GM23338 (cell line): ENCODE measurements around the gene PAX2. TPM values are rescaled to one million over a fixed set of nuclear protein-coding genes. Genes with fewer than 3 reads are reported as not detected.

Source experiments
- ATAC-seq: fragments of 200-7000 bp; cut with Tn5 transposase; 3 replicates; pipeline ENCODE4 v1.9.1; 2020
- DNase-seq: peaks from one replicate; pipeline ENCODE4 v3.0.0-alpha.2; 2015; ENCODE audit warnings: low spot score
- H2AFZ ChIP-seq: fragments of 200-600 bp; sonication (generic); 2 replicates; pipeline ENCODE4 v1.8.0; 2016; ENCODE audit warnings: antibody characterized with exemption, mild to moderate bottlenecking, moderate library complexity
- H3F3A ChIP-seq: fragments of 200-600 bp; sonication (generic); replicated peaks from 2 replicates; pipeline ENCODE4 v1.8.0; 2017; ENCODE audit warnings: antibody characterized with exemption, mixed run types, low read depth
- H3K27ac ChIP-seq: fragments of 200-600 bp; sonication (generic); 2 replicates; pipeline ENCODE4 v1.6.1; 2016; ENCODE audit warnings: low read depth
- H3K27me3 ChIP-seq: fragments of 200-600 bp; sonication (generic); 2 replicates; pipeline ENCODE4 v1.8.0; 2016; ENCODE audit warnings: mild to moderate bottlenecking, mixed run types, moderate library complexity; ENCODE audit not compliant: insufficient read depth
- H3K36me3 ChIP-seq: fragments of 200-600 bp; sonication (generic); 2 replicates; pipeline ENCODE4 v1.8.0; 2016; ENCODE audit warnings: mild to moderate bottlenecking; ENCODE audit not compliant: insufficient read depth
- H3K4me1 ChIP-seq: fragments of 200-600 bp; sonication (generic); 2 replicates; pipeline ENCODE4 v1.8.0; 2016; ENCODE audit warnings: mild to moderate bottlenecking, moderate library complexity; ENCODE audit not compliant: insufficient read depth
- H3K4me2 ChIP-seq: fragments of 200-600 bp; sonication (generic); 2 replicates; pipeline ENCODE4 v1.7.1; 2017; ENCODE audit warnings: mixed run types
- H3K4me3 ChIP-seq: fragments of 200-600 bp; sonication (generic); 2 replicates; pipeline ENCODE4 v1.6.1; 2016; ENCODE audit warnings: mixed run types
- H3K79me2 ChIP-seq: fragments of 200-600 bp; sonication (generic); replicated peaks from 2 replicates; pipeline ENCODE4 v1.8.0; 2017; ENCODE audit warnings: mild to moderate bottlenecking; ENCODE audit not compliant: insufficient read depth
- H3K9me2 ChIP-seq: fragments of 200-600 bp; sonication (generic); 2 replicates; pipeline ENCODE4 v1.8.0; 2017; ENCODE audit not compliant: insufficient read depth
- H4K20me1 ChIP-seq: fragments of 200-600 bp; sonication (generic); replicated peaks from 2 replicates; pipeline ENCODE4 v1.8.0; 2017; ENCODE audit warnings: mild to moderate bottlenecking; ENCODE audit not compliant: insufficient read depth
- H3K27ac Mint-ChIP-seq: 2 replicates; pipeline ENCODE4 v1.8.0; 2020; ENCODE audit warnings: inconsistent platforms, mild to moderate bottlenecking, moderate library complexity, mixed read lengths
- H3K27me3 Mint-ChIP-seq: 3 replicates; pipeline ENCODE4 v1.8.0; 2022; ENCODE audit warnings: low read depth, mild to moderate bottlenecking, moderate library complexity, mixed read lengths, inconsistent platforms; ENCODE audit not compliant: insufficient read depth, poor library complexity
- H3K36me3 Mint-ChIP-seq: 3 replicates; pipeline ENCODE4 v1.8.0; 2021; ENCODE audit warnings: low read depth, mild to moderate bottlenecking, inconsistent platforms, moderate library complexity, mixed read lengths
- H3K4me1 Mint-ChIP-seq: 3 replicates; pipeline ENCODE4 v1.8.0; 2020; ENCODE audit warnings: mild to moderate bottlenecking, inconsistent platforms, mixed read lengths
- H3K4me3 Mint-ChIP-seq: 3 replicates; pipeline ENCODE4 v1.8.0; 2021; ENCODE audit warnings: moderate library complexity, mild to moderate bottlenecking, inconsistent platforms, mixed read lengths
- H3K9me3 Mint-ChIP-seq: 3 replicates; pipeline ENCODE4 v1.8.0; 2020; ENCODE audit warnings: moderate library complexity, mild to moderate bottlenecking, inconsistent platforms, mixed read lengths
- CREB1 ChIP-seq: fragments of 250-450 bp; sonication (Bioruptor Pico); IDR thresholded peaks from 2 replicates; pipeline ENCODE4 v1.5.0; 2020; ENCODE audit warnings: low read depth, mild to moderate bottlenecking, moderate library complexity
- EZH2 ChIP-seq: fragments of 200-600 bp; sonication (generic); IDR thresholded peaks from one replicate; pipeline ENCODE4 v1.8.0; 2017; ENCODE audit warnings: antibody characterized with exemption, mild to moderate bottlenecking, low read depth; ENCODE audit not compliant: unreplicated experiment
- EZH2phosphoT487 ChIP-seq: fragments of 200-600 bp; sonication (generic); IDR thresholded peaks from one replicate; pipeline ENCODE4 v1.8.1; 2018; ENCODE audit warnings: antibody characterized with exemption; ENCODE audit not compliant: unreplicated experiment
- JUNB ChIP-seq: IDR thresholded peaks from one replicate; pipeline ENCODE4 v1.6.1; 2016; ENCODE audit warnings: antibody characterized with exemption; ENCODE audit not compliant: unreplicated experiment
- NANOG ChIP-seq: IDR thresholded peaks from 2 replicates; pipeline ENCODE4 v1.6.1; 2016; ENCODE audit warnings: antibody characterized with exemption, borderline replicate concordance
- POLR2AphosphoS5 ChIP-seq: IDR thresholded peaks from 2 replicates; pipeline ENCODE4 v1.6.1; 2016; ENCODE audit warnings: antibody characterized with exemption, low read depth
- STAT1 ChIP-seq: IDR thresholded peaks from one replicate; pipeline ENCODE4 v1.6.1; 2016; ENCODE audit warnings: antibody characterized with exemption; ENCODE audit not compliant: unreplicated experiment
- ZNF114 ChIP-seq: fragments of 250-450 bp; sonication (Bioruptor Pico); IDR thresholded peaks from 2 replicates; pipeline ENCODE4 v1.5.0; 2020; ENCODE audit warnings: mild to moderate bottlenecking, moderate library complexity
- polyA plus RNA-seq: library from polyadenylated mRNA; unstranded; fragments of >200 nt; fragmentation: Nextera tagmentation; extraction: Ambion mirVana; gene quantifications from 2 replicates; pipeline ENCODE4 v1.2.1, GENCODE V29; 2016
- total RNA-seq: library from RNA; depleted of rRNA; stranded (reverse); fragments of >200 nt; shearing (Covaris generic); gene quantifications from 2 replicates; pipeline ENCODE4 v1.2.3, GENCODE V29; 2014
- TF ChIP-seq, protein P1 (sequence below): IDR thresholded peaks from one replicate; pipeline ENCODE4 v1.6.1; 2018; ENCODE audit warnings: antibody characterized with exemption; ENCODE audit not compliant: unreplicated experiment
- TF ChIP-seq, protein P2 (sequence below): IDR thresholded peaks from 2 replicates; pipeline ENCODE4 v1.6.1; 2016; ENCODE audit warnings: antibody characterized with exemption

PAX2 gene
- total and polyA plus RNA-seq, 2 experiments from 2014 or later = not detected

DNA sequence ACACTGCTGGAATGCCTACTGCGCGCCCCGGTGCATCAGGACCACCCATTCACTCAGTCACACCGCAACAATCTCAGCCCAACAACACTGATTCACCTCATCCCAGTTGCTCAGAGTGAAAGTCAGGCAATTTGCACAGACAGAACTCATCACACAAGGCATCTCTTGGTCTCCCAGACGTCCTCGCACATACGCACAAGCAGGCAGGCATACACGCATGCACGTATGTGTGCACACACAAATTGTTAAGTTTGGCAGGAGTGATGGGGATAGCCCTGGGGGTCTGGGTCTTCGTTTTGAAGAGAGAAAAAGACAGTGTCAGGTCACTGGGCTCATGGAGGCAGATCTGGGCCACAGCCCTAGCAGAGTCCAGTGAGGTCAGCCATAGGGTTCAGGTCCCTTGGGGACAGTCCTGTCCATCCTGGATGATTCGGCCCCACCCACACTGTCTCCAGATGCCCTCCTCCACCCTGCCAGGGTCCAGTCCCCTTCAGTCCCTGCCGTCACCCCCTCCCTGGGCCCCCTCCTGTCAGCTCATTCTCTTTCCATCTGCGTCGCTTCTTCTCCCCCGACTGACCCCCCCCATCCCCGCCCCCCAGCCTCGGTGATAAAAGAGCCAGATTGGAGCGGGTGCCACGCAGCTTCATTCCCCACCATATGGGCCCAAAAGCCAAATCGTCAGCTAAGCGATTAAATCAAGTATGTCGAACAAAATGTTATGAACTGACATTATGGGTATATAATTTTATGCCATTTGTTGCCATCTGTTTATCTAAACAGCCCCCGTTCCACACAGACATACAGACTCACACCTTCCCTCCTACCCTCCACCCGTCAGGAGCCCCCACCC is 118.9 kb downstream of the PAX2 start:
- no peak overlapping the region for H3K27ac ChIP-seq
- H3K27me3 ChIP-seq = peaks cover 42% of the 10 kb centered on the region
- H3K4me1 ChIP-seq = peaks cover 8% of the 10 kb centered on the region; the same call in 1 of the 2 replicates
- no peak for ATAC-seq
- no peaks in the 10 kb centered on the region for H4K20me1 ChIP-seq
- no peaks in the 10 kb centered on the region for H3F3A ChIP-seq
- H3K9me2 ChIP-seq = no peaks in the 10 kb centered on the region
- TF ChIP-seq POLR2AphosphoS5 (no peak), JUNB (no peak), STAT1 (no peak), EZH2phosphoT487 (no peak), EZH2 (no peak), CREB1 (no peak), ZNF114 (CRISPR knock-in tag) (no peak)
- TF ChIP-seq, protein P1, sequence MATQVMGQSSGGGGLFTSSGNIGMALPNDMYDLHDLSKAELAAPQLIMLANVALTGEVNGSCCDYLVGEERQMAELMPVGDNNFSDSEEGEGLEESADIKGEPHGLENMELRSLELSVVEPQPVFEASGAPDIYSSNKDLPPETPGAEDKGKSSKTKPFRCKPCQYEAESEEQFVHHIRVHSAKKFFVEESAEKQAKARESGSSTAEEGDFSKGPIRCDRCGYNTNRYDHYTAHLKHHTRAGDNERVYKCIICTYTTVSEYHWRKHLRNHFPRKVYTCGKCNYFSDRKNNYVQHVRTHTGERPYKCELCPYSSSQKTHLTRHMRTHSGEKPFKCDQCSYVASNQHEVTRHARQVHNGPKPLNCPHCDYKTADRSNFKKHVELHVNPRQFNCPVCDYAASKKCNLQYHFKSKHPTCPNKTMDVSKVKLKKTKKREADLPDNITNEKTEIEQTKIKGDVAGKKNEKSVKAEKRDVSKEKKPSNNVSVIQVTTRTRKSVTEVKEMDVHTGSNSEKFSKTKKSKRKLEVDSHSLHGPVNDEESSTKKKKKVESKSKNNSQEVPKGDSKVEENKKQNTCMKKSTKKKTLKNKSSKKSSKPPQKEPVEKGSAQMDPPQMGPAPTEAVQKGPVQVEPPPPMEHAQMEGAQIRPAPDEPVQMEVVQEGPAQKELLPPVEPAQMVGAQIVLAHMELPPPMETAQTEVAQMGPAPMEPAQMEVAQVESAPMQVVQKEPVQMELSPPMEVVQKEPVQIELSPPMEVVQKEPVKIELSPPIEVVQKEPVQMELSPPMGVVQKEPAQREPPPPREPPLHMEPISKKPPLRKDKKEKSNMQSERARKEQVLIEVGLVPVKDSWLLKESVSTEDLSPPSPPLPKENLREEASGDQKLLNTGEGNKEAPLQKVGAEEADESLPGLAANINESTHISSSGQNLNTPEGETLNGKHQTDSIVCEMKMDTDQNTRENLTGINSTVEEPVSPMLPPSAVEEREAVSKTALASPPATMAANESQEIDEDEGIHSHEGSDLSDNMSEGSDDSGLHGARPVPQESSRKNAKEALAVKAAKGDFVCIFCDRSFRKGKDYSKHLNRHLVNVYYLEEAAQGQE = no peak
- TF ChIP-seq, protein P2, sequence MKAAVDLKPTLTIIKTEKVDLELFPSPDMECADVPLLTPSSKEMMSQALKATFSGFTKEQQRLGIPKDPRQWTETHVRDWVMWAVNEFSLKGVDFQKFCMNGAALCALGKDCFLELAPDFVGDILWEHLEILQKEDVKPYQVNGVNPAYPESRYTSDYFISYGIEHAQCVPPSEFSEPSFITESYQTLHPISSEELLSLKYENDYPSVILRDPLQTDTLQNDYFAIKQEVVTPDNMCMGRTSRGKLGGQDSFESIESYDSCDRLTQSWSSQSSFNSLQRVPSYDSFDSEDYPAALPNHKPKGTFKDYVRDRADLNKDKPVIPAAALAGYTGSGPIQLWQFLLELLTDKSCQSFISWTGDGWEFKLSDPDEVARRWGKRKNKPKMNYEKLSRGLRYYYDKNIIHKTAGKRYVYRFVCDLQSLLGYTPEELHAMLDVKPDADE = no peak
- Mint-ChIP-seq H3K27ac (no peak overlapping the region), H3K4me1 (peaks cover 15% of the 10 kb centered on the region), H3K9me3 (no peaks in the 10 kb centered on the region), H3K4me3 (no peak overlapping the region), H3K36me3 (no peaks in the 10 kb centered on the region), H3K27me3 (peaks cover 36% of the 10 kb centered on the region)
- no peak overlapping the region for H3K4me2 ChIP-seq
- no peak overlapping the region for H3K4me3 ChIP-seq
- H2AFZ ChIP-seq = no peak overlapping the region
- DNase-seq = no peak
- H3K36me3 ChIP-seq = no peaks in the 10 kb centered on the region; the same call in 1 of the 2 replicates
- no peaks in the 10 kb centered on the region for H3K79me2 ChIP-seq

DNA sequence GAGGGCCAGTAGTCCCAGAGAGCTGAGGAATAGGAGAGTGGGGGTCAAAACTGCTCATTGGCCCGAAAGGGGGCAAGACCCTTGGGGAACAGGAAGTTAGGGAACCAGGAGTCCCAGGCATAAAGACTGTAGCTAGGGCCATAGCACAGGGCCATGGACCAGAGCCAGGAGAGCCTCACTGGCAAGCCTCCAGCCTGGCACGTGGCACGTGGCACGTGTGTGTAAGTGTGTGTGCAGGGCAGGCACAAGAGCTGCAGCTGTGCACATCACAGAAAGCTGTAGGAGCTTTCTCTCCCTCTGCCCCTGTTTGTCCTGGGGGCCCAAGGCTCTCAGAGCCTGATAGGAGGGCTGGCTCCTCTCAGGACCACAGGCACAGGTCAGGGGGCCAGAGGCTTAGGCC is 119.6 kb downstream of the PAX2 start:
- Mint-ChIP-seq H3K27ac (no peak overlapping the region), H3K36me3 (no peaks in the 10 kb centered on the region), H3K9me3 (no peaks in the 10 kb centered on the region), H3K4me3 (no peak overlapping the region), H3K27me3 (peaks cover 35% of the 10 kb centered on the region), H3K4me1 (peaks cover 15% of the 10 kb centered on the region)
- H2AFZ ChIP-seq = no peak overlapping the region
- no peak overlapping the region for H3K4me3 ChIP-seq
- no peak overlapping the region for H3K27ac ChIP-seq
- peaks cover 8% of the 10 kb centered on the region; the same call in 1 of the 2 replicates for H3K4me1 ChIP-seq
- H3K4me2 ChIP-seq = no peak overlapping the region
- H3K36me3 ChIP-seq = no peaks in the 10 kb centered on the region; the same call in 1 of the 2 replicates
- no peaks in the 10 kb centered on the region for H4K20me1 ChIP-seq
- no peak for DNase-seq
- no peaks in the 10 kb centered on the region for H3K79me2 ChIP-seq
- ATAC-seq = no peak
- no peaks in the 10 kb centered on the region for H3F3A ChIP-seq
- H3K27me3 ChIP-seq = peaks cover 38% of the 10 kb centered on the region
- H3K9me2 ChIP-seq = no peaks in the 10 kb centered on the region
- TF ChIP-seq NANOG (no peak), POLR2AphosphoS5 (no peak), STAT1 (no peak), JUNB (no peak), CREB1 (no peak)
